ENCODE results near the gene SEC14L1.

DNA sequence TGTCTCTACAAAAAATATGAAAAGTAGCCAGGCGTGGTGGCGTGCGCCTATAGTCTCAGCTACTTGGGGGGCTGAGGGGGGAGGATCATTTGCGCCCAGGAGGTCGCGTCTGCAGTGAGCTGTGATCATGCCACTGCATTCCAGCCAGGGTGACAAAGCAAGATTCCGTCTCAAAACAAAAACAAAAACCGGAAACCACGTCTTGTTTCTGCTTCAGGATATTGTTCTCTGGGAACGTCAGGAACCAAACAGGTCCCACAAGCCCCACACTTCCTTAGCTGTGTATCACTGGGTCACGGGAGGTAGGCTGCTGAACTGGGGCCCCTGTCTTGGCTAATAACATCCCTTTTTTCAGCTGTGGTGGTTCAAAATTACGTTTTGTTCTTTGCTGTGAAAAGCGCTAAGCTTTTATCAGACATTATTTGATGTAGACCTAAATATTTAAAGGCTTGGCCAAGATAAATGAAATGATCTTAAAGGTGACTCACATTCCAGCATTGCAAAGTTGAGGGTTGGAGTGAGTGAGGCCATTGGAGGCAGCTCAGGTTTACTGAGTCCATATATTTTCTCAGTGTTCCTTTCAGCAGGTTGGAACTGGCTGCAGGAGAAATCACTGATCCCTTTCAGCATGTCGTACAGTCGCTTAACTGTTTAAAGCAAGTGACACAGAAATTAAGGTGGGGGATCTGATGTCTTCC lies 16.4 kb upstream of the SEC14L1 start:
- TF ChIP-seq GATA2 (IDR thresholded peaks at IDR 0.05; ENCODE audit: low read depth, low read length): no peak
- TF ChIP-seq GATA3 (IDR thresholded peaks at IDR 0.05; ENCODE audit: low read depth, low read length): no peak

Measured in SH-SY5Y (cell line).